ENCODE data around the gene OBP2A.

The OBP2A gene

DNA sequence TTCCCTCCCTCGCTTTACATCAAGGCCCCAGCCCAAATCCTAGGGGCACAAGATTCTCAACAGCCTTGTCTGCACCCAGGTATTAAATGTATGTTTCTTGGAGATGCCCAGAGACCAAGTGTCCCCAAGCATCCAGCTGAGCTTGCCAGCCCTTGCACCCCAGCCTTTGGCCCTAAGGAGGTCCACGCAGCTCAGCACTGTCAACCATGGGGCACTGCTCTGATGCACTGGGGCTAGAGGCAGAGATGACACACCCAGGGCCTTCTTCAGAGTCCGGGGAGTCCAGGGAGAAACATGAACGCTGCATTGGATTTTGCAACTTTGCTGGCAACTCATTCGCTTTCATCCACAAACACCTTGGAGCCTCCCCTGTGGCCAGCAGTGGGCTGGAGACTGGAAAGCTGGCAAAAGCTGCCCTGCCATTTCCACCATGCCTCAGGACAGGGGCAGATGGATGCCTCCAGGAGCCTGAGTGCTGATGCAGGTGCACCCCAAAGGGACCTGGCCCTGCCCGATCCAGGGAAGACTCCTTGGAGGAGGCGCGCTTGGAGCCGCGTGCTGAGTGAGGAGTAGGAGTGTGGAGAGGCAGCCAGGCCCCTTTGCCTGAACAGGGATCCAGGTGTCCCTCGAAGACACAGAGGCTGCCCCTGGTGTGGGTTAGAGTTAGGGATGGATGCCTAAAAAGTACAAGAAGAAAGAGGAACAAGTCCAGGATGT is 34.9 kb downstream of the OBP2A start:
- FAIRE-seq, result no peak

DNA sequence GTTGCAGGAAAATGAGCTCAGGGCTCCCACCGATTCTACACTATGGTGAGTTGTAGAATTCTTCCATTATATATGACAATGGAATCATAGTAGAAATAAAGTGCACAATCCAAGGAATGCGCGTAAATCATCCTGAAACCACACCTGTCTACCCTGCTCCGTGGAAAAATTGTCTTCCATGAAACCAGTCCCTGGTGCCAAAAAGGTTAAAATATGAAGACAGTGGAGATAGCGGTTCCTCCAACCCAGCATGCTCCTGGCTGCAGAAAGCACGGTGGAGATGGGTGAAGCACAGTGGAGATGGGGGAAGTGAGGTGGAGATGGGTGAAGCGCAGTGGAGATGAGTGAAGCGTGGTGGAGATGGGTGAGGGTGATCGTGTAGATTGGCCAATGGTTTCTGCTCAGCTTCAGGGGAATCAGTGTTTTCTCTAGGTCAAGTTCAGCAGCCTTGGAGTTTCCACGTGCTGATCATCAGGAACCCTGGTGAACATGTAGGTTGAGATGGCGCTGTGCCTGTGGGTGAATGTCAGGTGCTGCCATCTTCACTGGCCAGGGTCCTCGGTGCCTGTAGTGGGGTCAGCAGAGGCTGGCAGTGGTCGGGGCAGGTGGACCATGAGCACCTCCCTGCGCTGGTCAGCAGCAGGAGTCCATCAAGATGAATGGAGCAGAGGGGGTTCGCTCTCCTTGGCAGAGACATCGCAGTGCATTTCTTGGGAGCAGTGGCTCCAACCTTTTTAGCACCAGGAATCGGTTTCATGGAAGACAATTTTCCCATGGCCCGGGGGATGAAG is 35.9 kb downstream of the OBP2A start:
- no peak for FAIRE-seq

DNA sequence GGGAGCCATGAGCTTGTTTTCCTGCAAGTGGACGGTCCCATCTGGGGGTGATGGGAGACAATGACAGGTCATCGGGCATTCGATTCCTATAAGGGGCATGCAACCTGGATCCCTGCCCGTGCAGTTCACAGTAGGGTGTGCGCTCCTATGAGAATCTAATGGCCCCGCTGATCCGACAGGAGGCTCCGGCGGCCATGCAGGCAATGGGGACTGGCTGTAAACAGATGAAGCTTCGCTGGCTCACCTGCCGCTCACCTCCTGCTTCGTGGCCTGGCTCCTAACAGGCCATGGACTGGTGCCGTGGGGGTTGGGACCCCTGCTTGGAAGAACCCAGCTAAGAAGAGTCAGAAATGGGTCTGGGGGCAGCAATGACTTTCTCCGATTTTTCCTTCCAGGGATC is 36.6 kb downstream of the OBP2A start:
- FAIRE-seq, result no peak

DNA sequence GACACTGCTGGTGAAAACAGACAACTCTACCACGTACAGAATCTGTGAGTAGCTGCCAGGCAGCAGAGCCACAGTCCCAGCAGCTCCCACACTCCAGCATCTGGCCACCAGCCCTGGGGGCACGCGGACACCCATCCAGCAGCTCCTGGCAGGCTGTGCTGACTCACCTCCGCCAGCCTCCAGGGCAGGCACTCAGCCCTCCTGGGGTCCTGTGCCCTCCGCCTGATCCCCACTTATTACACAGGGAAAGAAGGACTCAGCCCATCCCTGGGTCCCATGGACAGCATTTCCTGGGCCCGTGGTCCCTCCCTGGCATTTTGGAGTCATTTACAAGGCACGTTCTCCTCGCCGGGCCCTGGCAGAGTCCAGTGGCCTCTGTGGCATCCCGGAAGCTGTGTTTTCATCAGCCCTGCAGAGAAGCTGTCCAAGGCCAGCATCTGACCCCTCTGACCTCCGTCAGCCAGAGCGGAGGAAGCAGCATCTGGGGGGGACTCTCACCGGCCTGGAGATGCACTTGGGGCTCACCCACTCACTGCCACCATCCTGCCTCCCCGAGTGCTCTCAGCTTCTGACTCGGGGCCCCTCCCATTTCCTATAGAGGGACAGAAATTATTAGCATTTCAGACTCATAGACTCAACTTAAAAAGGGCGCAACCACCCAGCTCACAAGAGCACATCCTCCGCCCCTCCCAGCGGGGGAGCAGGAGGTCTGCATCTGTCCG is 37.2 kb downstream of the OBP2A start:
- FAIRE-seq, result no peak

DNA sequence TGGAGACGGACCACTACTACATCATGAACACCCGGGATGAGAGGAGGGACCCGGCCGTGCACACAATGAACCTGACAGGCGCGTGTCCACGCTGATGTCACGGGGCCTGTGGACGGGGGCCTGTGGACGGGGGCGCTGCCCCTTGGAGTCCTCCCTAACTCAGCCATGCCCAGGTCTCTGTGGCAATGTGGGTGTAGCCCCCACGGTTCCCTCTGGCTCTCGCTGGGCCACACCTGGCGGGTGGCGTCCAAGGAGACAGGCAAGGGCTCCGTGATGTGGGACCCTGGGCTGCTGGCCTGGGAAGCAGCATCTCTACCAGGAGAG is 37.7 kb downstream of the OBP2A start:
- FAIRE-seq, result no peak

DNA sequence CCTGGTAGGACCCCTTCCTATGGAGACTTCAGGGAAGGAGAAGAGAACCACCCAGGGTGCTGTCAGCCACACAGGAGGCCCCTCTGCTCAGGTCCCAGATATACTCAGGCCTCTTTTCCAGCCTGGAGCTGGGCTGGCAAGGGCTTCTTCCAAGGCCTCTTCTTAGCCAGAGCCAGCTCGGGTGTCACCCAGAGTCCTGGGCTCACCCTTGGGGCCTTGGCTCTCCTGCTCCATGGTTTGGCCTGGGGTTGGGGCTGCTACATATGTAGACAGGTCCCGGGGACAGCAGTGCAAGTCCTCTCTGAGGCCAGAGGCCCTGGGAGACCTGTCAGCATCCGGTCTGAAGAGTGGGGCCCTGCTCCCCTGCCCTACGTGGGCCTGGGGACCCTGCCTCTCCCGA is 38.4 kb downstream of the OBP2A start:
- no peak for FAIRE-seq

DNA sequence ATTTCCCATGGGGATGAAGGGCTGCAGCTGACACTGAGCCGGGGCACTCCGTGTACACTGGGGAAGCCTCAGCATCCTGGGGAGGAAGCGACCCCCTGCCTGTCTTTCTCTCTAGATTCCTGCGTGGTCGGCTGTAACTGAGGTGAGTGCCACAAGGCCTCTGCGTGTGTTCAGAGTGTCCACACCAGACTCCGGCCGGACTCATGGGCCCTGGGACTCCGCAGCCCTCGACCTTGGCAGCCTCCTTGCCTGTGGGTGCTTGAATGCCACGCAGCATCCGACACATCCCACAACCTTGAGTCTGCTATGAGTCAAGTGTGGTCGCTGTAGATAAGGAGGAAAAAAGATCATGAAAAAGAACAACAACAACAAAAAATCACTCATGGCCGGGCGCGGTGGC is 39.0 kb downstream of the OBP2A start:
- FAIRE-seq, result no peak

DNA sequence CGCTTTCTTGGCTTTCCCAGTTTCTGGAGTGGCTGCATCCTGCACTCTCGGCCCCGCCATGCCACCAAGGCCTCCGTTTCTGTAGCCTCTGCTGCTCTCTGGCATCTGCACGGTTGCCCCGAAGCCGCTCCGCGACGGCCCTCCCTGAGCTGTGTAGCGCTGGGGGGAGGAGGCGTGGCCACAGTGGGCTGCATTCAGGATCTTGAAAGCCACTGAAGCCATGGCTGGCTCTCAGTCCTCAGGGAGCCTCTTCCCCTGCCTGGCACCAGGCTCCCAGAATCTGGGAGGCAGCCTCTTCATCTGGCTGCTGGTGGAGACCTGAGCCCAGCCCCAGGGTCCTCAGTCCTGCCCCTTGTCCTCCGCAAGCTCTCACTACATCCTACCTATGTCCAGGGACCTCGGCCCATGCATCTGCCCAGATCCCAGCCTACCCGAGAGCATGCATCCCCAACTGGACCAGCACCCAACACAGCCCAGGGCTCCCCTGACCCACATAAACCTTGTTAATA is 40.7 kb downstream of the OBP2A start:
- no peak for FAIRE-seq

DNA sequence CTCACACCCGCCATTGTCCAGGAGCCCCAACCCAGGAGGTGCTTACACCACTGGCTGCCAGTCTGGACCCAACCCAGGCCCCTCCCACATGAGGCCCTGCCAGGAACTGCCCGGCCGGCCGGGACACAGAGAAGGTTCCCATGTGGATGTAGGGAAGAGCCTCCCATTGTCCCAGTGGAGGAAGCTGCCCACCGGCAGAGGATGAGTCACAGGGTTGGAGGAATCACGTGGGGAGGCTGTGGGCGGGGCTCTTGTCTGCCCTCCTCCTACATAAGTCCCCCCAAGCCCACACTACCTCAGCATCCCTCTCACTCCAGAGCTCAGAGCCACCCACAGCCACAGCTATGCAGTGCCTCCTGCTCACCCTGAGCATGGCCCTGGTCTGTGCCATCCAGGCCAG is 41.7 kb downstream of the OBP2A start:
- FAIRE-seq, result no peak

DNA sequence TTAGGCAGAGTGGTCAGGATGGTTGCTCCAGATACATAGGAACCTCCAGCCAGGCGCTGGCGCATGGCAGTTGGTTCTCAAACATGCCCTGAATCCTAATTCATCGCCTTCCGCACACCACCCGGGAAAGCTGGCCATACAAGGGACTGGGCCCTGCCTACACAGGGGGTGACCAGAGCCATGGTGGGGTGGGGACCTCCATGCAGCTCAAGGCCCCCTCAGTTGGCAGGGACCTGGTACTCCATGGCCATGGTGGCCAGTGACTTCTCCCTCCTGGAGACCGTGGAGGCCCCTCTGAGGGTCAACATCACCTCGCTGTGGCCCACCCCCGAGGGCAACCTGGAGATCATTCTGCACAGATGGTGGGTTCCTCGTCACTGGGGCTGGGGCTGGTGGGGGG is 42.4 kb downstream of the OBP2A start:
- no peak for FAIRE-seq

DNA sequence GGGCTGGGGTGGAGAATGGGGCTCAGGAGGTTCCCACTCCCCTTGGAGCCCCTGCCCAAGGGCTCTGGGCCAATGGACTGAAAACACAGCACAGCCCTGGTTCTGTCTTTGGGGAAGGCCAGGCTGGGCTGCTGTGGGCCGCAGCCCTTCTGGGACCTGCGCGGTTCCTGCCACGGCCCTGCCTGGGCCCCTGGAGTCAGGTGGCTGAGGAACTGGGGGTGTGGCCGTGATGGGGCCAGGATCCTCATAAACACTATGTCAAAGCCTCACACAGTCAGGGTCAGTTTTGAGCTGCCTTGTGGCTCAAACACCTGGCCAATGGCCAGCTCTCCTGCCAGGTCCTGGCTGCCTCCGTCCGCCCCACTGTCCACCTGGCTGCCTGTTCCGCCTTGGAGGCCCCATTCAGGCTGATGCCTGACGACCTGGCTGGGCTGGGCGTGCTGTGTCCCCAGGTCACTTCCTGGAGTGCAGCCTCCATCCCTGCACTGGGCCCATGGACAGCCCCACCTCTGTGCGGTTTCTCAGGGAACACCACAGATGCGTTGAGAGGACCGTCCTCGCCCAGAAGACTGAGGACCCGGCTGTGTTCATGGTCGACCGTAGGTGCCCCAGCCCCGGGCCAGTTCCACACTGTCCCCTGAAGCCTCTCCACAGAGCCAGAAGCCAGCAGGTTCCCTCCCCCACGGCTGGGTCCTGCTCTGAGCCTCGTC is 43.1 kb downstream of the OBP2A start:
- FAIRE-seq, result no peak

DNA sequence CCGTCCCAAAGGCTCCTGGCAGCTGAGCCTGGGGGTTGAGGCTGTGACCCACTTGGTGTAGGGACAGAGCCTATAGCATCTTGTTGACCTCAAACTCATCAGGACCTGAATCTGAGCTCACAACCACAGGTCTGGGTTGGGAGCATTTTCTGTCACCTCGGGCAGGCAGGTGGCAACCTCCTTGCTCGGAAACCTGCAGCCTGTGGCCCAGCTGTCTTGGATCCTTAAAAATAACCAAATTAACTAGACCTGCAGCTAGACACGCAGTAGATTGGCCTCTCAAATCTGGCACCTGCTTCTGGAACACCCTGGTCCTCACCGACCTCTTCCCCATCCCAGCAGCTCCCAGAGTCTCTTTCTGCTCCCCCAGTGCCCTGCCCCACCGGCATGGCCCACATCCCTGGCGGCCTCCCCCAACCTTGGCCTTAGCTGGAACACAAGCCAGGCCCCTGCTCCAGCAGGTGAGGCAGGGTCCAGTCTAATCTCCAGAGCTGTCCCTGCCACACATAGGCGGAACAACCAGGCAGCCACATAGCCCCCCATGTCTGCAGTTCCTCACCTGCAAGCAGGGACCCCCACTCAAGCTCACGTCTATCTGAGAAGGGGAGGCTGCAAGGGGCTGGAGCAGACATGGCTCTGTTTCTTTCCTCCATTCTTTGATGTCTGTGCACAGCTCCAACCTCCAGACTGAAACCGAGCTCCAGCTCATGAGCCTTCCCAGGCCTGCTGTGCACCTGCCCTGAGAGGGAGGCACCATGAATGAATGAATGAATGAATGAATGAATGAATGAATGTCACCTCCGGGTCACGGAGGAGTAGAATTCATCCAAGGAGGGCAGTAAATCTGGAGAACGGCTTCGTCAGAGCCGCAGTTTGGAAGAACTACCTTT is 43.9 kb downstream of the OBP2A start:
- FAIRE-seq, result no peak

DNA sequence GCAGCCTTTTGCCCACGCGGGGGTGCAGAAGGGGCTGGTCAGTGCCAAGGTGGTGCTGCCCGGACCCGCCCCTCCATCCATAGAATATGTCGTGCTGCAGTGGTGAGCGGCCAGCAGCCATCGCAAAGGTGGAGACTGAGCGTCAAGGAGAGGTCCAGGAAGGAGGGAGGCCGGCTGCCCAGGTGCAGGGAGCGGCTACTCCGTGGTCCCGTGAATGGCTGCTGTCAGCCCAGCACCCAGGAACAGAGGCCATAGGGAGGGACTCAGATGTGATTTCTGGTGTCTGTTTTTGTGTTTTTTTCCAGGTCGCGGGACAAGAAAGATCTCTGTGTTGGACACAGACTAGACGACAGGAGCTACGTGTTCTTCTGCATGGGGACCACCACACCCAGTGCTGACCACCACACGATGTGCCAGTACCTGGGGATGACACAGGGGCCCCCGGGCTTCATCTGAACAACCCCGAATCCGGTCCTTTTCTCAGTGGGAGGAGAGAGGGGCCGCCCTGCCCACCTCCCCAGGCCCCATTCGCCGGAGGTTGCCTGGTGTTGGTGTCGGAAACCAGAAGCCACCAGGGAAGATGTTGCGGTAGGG is 44.7 kb downstream of the OBP2A start:
- FAIRE-seq, result no peak

DNA sequence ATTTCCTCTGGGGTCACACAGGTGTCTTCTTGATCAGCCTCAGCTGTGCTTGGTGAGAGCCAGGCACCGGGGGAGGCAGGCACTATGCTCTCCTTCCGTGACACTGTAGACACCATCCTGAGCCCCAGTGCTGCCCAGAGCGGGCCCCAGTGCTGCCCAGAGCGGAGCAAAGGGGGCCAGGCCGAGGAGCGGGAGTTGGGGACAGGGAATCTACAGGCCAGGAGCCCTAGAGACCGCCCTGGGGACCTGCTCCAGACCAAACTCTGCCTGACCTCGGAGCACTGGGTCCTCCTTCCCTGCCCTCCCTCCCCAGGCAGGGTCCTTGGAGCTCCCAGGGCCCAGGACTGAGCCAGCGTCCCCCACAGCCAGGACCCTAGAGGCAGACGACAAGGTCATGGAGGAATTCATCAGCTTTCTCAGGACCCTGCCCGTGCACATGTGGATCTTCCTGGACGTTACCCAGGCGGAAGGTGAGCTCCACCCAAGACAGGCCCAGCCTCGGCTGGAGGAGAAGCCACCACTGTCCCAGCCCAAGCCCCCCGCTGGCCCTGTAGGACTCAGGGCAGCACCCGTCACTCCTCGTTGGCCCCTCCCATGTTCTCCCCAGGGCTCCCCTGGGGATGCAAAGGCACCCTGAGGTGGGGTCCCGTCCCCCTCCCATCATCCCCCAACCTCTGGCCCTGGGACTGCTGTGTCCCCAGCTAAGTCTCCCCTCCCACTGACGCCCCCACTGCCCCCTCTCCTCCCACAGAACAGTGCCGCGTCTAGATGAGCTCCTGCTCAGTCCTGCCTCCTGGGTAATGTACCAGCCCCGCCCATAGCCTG is 45.8 kb downstream of the OBP2A start:
- FAIRE-seq, result no peak

DNA sequence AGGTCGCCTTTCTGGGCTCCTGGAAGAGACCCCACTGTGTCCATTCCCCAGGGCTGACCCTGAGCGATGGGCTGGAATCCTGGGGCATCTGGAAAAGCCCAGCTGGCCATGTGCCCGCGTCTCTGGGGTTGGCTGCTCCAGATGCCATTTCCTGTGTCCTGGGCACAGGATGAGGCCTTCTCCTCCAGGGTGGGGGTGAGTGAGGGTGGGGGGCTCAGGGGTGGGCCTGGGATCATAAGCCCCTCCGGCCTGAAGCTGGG is 46.3 kb downstream of the OBP2A start:
- no peak for FAIRE-seq

DNA sequence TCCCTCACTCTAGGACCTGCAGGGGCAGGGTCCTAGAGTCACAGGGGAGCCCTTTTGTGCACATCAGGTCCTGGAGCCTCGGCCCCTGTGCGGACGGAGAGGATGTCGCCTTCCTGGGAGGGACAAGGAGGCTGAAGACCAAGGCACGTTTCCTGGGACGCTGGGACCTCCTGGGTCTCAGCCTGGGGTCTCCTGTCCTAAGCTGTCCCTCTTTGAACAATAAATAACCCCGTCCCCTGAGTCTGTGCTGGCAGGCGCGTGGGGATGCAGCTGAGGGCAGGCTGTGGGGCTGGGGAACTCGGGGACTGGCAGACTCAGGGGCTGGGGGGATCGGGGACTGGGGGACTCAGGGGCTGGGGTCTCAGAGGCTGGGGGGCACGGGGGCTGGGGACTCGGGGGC is 46.7 kb downstream of the OBP2A start:
- no peak for FAIRE-seq

DNA sequence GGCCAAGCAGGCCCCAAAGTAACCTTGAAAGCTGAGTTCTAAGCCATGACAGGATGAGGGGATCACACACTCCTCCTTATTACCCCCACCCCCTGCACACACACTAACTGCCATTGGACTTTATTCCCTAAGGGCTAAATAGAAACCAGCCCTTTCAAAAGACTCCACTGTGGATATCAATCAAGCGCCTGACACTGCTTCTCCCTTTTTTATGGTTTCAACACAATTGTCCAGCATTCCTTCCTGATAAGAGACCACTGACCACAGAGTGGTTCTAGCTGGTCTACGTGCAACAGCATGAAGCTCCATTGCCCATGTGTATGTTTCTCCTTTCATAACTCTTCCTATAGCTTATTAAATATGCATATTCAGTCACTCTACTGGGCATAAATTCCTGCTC is 50.3 kb downstream of the OBP2A start:
- FAIRE-seq, result no peak

All from endometrium (tissue), 2 donors.